ENCODE measurements around the gene AKAP7.

DNA sequence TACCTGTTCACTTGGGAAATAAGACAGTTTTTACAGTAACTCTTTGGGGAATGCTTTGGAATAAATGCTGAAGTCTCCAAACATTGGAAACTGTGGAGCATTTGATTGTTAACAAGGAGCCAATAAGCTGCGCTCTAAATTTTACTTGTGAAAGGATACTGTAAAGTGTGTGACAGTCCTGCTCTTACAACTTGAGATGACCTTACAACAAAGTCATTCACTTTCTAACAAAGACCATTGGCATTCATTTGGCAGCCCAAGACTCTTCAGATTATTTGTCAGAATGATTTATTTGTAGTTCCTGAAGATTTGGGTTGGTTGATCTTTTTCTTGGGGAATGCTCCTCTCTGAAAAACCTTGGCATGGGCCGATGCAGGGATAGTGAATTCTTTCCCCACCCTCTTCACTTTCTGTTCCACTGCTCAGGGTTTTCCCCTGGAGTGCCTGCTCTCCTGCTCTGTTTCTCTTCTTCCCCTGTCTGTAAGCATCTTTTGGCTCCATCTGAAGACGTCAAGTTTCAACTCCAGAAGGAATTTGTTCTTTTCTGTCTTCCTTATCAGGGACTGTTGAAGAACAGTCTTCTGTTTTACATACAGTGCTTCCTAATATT is 116.4 kb downstream of the AKAP7 start:
- TF ChIP-seq POLR2A (IDR thresholded peaks at IDR 0.05; ENCODE audit: low read length) (no peak), GATA1 (IDR thresholded peaks at IDR 0.05; ENCODE audit: low read depth, low read length) (no peak)
